H1 (cell line): ENCODE results near the gene PLEKHH2. TPM values are rescaled to one million over a fixed set of nuclear protein-coding genes. Genes with fewer than 3 reads are reported as not detected.

Experiments used
- CTCF ChIA-PET: fragments of 300-600 bp; sonication (Branson Sonifier 250); formaldehyde crosslinking; loops from one replicate; lab custom pipeline; 2021; ENCODE audit not compliant: partially characterized antibody; lab: Charles Lee
- POLR2A ChIA-PET: fragments of 300-600 bp; sonication (Branson Sonifier 250); formaldehyde crosslinking; loops from one replicate; lab custom pipeline; 2021; ENCODE audit warnings: inconsistent platforms; ENCODE audit not compliant: partially characterized antibody; lab: Charles Lee
- DNase-seq, 2 experiments: peaks; one replicate each; pipeline versions ENCODE4 v3.0.0 to v3.0.0-alpha.2; 2010 to 2022; ENCODE audit warnings: low spot score in 2 of 2, low read depth in 1 of 2, mixed read lengths in 1 of 2
- FAIRE-seq: peaks from 2 replicates; lab custom pipeline; 2011; peaks lifted over from hg19 to GRCh38; lab: Jason Lieb, UNC
- H2AFZ ChIP-seq: 2 replicates; pipeline ENCODE4 v1.8.1; 2012; ENCODE audit warnings: low read length, inconsistent platforms
- H2AK5ac ChIP-seq: 2 replicates; pipeline ENCODE4 v1.6.1; 2013; ENCODE audit warnings: low read depth, low read length
- H2BK120ac ChIP-seq: replicated peaks from 2 replicates; pipeline ENCODE3; 2013; ENCODE audit warnings: low read depth, low read length, inconsistent platforms
- H2BK12ac ChIP-seq: 2 replicates; pipeline ENCODE4 v1.6.1; 2013; ENCODE audit warnings: low read depth, low read length
- H2BK15ac ChIP-seq: 2 replicates; pipeline ENCODE4 v1.6.1; 2013; ENCODE audit warnings: low read length
- H2BK20ac ChIP-seq: 2 replicates; pipeline ENCODE4 v1.6.1; 2013; ENCODE audit warnings: low read length
- H2BK5ac ChIP-seq: 2 replicates; pipeline ENCODE4 v1.6.1; 2013; ENCODE audit warnings: low read depth, low read length
- H3K14ac ChIP-seq: 2 replicates; pipeline ENCODE4 v1.6.1; 2013; ENCODE audit warnings: inconsistent platforms; ENCODE audit not compliant: insufficient read length
- H3K18ac ChIP-seq: 2 replicates; pipeline ENCODE4 v1.6.1; 2013; ENCODE audit warnings: low read length; ENCODE audit errors: extremely low read depth
- H3K23ac ChIP-seq: 2 replicates; pipeline ENCODE4 v1.6.1; 2013; ENCODE audit warnings: inconsistent platforms; ENCODE audit not compliant: insufficient read length
- H3K23me2 ChIP-seq: 2 replicates; pipeline ENCODE4 v1.6.1; 2013; ENCODE audit warnings: low read depth, low read length
- H3K27ac ChIP-seq: 2 replicates; pipeline ENCODE4 v1.6.1; 2011; ENCODE audit warnings: low read depth, low read length, inconsistent platforms
- H3K27me3 ChIP-seq, 4 experiments: replicated peaks in 1 of 4; 1 replicate in 1 of 4; 2 replicates in 3 of 4; pipeline versions ENCODE4 v1.6.1 to v1.8.1; 2011 to 2013; ENCODE audit warnings: low read length in 3 of 4, mild to moderate bottlenecking in 3 of 4, inconsistent platforms in 2 of 4, mixed read lengths in 2 of 4, moderate library complexity in 1 of 4; ENCODE audit not compliant: control insufficient read depth in 3 of 4, insufficient read depth in 3 of 4; ENCODE audit errors: extremely low read depth in 1 of 4
- H3K36me3 ChIP-seq, 4 experiments: 2 replicates each; pipeline versions ENCODE4 v1.6.1 to v1.8.1; 2011 to 2013; ENCODE audit warnings: mild to moderate bottlenecking in 4 of 4, low read length in 3 of 4, moderate library complexity in 2 of 4, control low read depth in 1 of 4, inconsistent platforms in 1 of 4; ENCODE audit not compliant: insufficient read depth in 4 of 4, control insufficient read depth in 2 of 4
- H3K4ac ChIP-seq: replicated peaks from 2 replicates; pipeline ENCODE3; 2013; ENCODE audit warnings: low read length, low read depth, mixed read lengths, inconsistent platforms; ENCODE audit not compliant: insufficient read length
- H3K4me1 ChIP-seq, 4 experiments: replicated peaks in 1 of 4; 1 replicate in 1 of 4; 2 replicates in 3 of 4; pipeline versions ENCODE4 v1.6.1 to v1.8.1; 2011 to 2013; ENCODE audit warnings: low read length in 3 of 4, inconsistent platforms in 2 of 4, mixed read lengths in 1 of 4; ENCODE audit not compliant: insufficient read depth in 4 of 4, control insufficient read depth in 3 of 4
- H3K4me2 ChIP-seq, 2 experiments: 2 replicates each; pipeline versions ENCODE4 v1.6.1 to v1.8.1; 2011 to 2013; ENCODE audit warnings: low read depth in 2 of 2, low read length in 2 of 2, control low read depth in 1 of 2, inconsistent platforms in 1 of 2, mild to moderate bottlenecking in 1 of 2; ENCODE audit not compliant: insufficient read depth in 1 of 2
- H3K4me3 ChIP-seq, 4 experiments: fragments of 200-600, 300-600 bp in 1 of 4; sonication (generic), shearing (Covaris generic), sonication (Bioruptor Twin) in 1 of 4; 2 replicates each; pipeline versions ENCODE4 v1.5.1 to v1.8.1; 2011 to 2016; ENCODE audit warnings: low read length in 4 of 4, low read depth in 3 of 4, control low read depth in 2 of 4, inconsistent platforms in 2 of 4, mild to moderate bottlenecking in 2 of 4, mixed read lengths in 1 of 4, moderate library complexity in 1 of 4; ENCODE audit not compliant: insufficient read depth in 2 of 4; ENCODE audit errors: extremely low read depth in 1 of 4
- H3K56ac ChIP-seq: replicated peaks from 2 replicates; pipeline ENCODE3; 2013; ENCODE audit warnings: low read depth, mild to moderate bottlenecking, mixed read lengths, low read length, inconsistent platforms; ENCODE audit not compliant: insufficient read length
- H3K79me1 ChIP-seq: 2 replicates; pipeline ENCODE4 v1.6.1; 2013; ENCODE audit warnings: low read depth, low read length, control low read depth
- H3K79me2 ChIP-seq, 2 experiments: 2 replicates each; pipeline versions ENCODE4 v1.6.1 to v1.8.1; 2012 to 2013; ENCODE audit warnings: low read length in 2 of 2, mild to moderate bottlenecking in 2 of 2, inconsistent platforms in 1 of 2; ENCODE audit not compliant: insufficient read depth in 2 of 2, control insufficient read depth in 1 of 2
- H3K9ac ChIP-seq, 4 experiments: replicated peaks in 1 of 4; 1 replicate in 1 of 4; 2 replicates in 3 of 4; pipeline versions ENCODE4 v1.6.1 to v1.8.1; 2011 to 2013; ENCODE audit warnings: low read depth in 3 of 4, low read length in 3 of 4, control low read depth in 2 of 4, mild to moderate bottlenecking in 2 of 4, moderate library complexity in 2 of 4, inconsistent platforms in 1 of 4; ENCODE audit errors: extremely low read depth in 1 of 4
- H3K9me3 ChIP-seq, 2 experiments: 2 replicates each; pipeline versions ENCODE4 v1.6.1 to v1.8.1; 2012 to 2013; ENCODE audit warnings: mild to moderate bottlenecking in 2 of 2, moderate library complexity in 2 of 2, control low read depth in 1 of 2, inconsistent platforms in 1 of 2, low read depth in 1 of 2, low read length in 1 of 2, mixed read lengths in 1 of 2; ENCODE audit not compliant: insufficient read depth in 2 of 2
- H4K20me1 ChIP-seq, 2 experiments: replicated peaks in 1 of 2; 2 replicates each; pipeline versions ENCODE3 to v1.8.1; 2011 to 2013; ENCODE audit warnings: inconsistent platforms in 2 of 2, low read length in 2 of 2, mild to moderate bottlenecking in 1 of 2; ENCODE audit not compliant: insufficient read depth in 2 of 2, control insufficient read depth in 1 of 2
- H4K5ac ChIP-seq: 2 replicates; pipeline ENCODE4 v1.6.1; 2013; ENCODE audit warnings: low read length, low read depth, mixed read lengths, inconsistent platforms; ENCODE audit not compliant: insufficient read length
- H4K8ac ChIP-seq: 2 replicates; pipeline ENCODE4 v1.8.0; 2013; ENCODE audit warnings: mild to moderate bottlenecking, moderate library complexity, low read length, inconsistent platforms; ENCODE audit not compliant: insufficient read depth; ENCODE audit errors: extremely low read depth
- H4K91ac ChIP-seq: replicated peaks from 2 replicates; pipeline ENCODE3; 2013; ENCODE audit warnings: low read length, mixed read lengths, inconsistent platforms; ENCODE audit not compliant: insufficient read length
- GABPA ChIP-seq: IDR thresholded peaks from 2 replicates; pipeline ENCODE4 v1.6.1; 2011; ENCODE audit warnings: mild to moderate bottlenecking, low read length, moderate library complexity, borderline replicate concordance; ENCODE audit not compliant: insufficient read depth
- RNF2 ChIP-seq: fragments of 200-900, 300-1000 bp; sonication (generic); IDR thresholded peaks from 2 replicates; pipeline ENCODE4 v1.7.1; 2016; ENCODE audit warnings: borderline replicate concordance, low read depth, mild to moderate bottlenecking, antibody characterized with exemption, low read length; ENCODE audit not compliant: poor library complexity, severe bottlenecking; ENCODE audit errors: missing control alignments
- RXRA ChIP-seq: IDR thresholded peaks from 2 replicates; pipeline ENCODE4 v1.6.1; 2011; ENCODE audit warnings: low read depth, mild to moderate bottlenecking, low read length, moderate library complexity; ENCODE audit not compliant: insufficient read depth
- TAF1 ChIP-seq: IDR thresholded peaks from 2 replicates; pipeline ENCODE4 v1.6.1; 2011; ENCODE audit warnings: mild to moderate bottlenecking, low read depth, low read length
- YY1 ChIP-seq: IDR thresholded peaks from 2 replicates; pipeline ENCODE4 v1.6.1; 2011; ENCODE audit warnings: low read depth, mild to moderate bottlenecking, low read length
- WGBS, 2 experiments: shearing (Covaris generic) in 1 of 2; methylation state at CpG; one replicate each; pipeline versions ENCODE4 v1.1.6 to v1.1.7; 2013 to 2015; ENCODE audit warnings: low lambda C conversion rate in 2 of 2, mixed read lengths in 2 of 2, inconsistent platforms in 1 of 2, low coverage in 1 of 2, missing lambda C conversion rate in 1 of 2; ENCODE audit not compliant: insufficient replicate concordance in 2 of 2, insufficient coverage in 1 of 2, insufficient read length in 1 of 2; ENCODE audit errors: extremely low coverage in 1 of 2, missing lambda C conversion rate in 1 of 2; 5-methylcytosine and 5-hydroxymethylcytosine counted together
- polyA plus RNA-seq, 7 experiments: library from polyadenylated mRNA; depleted of rRNA in 3 of 7; stranded (reverse) in 5 of 7; unstranded in 2 of 7; fragments of >200 nt in 5 of 7; fragments of 200-250 nt in 2 of 7; gene quantifications; 1 replicate in 5 of 7; 2 replicates in 1 of 7; 4 replicates in 1 of 7; pipeline versions ENCODE4 v1.2.1 to v1.2.3, GENCODE V29; 2011 to 2013; ENCODE audit warnings: missing spikeins in 2 of 7, mixed read lengths in 2 of 7
- total RNA-seq: library from RNA; stranded (reverse); fragmentation: NEBNext Ultra II Directional; extraction: Animal tissue kit (Norgen Biotek cat#: 25700); gene quantifications from 2 replicates; pipeline ENCODE4 v1.2.1, GENCODE V29; 2021

Gene PLEKHH2
- total and polyA plus RNA-seq, 2 of the 8 experiments (the other 6 are each of a cell fraction or from before 2014, with no cell fraction given), result 2.2 to 5.0 TPM

DNA sequence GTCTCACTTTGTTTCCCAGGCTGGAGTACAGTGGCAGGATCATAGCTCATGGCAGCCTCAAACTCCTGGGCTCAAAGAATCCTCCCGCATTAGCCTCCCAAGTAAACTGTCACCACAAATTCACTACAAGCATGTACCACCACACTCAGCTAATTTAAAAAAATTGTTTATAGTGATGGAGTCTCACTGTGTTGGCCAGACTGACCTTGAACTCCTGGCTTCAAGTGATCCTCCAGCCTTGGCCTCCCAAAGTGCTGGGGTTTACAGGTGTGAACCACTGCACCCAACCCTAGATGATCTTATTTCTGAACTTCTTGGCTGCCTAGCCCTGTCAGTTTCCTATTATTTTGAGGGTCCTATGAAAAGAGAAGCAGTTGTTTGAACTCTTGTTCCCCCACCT, 151.6 kb downstream of the PLEKHH2 start:
- Histone ChIP-seq H2BK120ac (no peak overlapping the region), H3K9ac (no peak overlapping the region), H3K79me2 (no peaks in the 10 kb centered on the region), H3K27me3 (no peaks in the 10 kb centered on the region), H2BK15ac (no peak overlapping the region), H3K23me2 (no peaks in the 10 kb centered on the region), H3K36me3 (no peaks in the 10 kb centered on the region; a peak in 1 of 8 replicates), H3K23ac (no peak overlapping the region), H3K9me3 (no peaks in the 10 kb centered on the region), H3K14ac (no peak overlapping the region), H3K4ac (no peak overlapping the region), H2BK5ac (no peak overlapping the region), H4K20me1 (no peaks in the 10 kb centered on the region), H2BK12ac (no peak overlapping the region), H2AFZ (no peak overlapping the region), H3K56ac (no peak overlapping the region), H2BK20ac (no peak overlapping the region), H4K8ac (no peak overlapping the region)
- POLR2A ChIA-PET, result no interaction called here
- CTCF ChIA-PET, result interaction anchor here (0.6 to 1.3 kb wide), 5 partner anchors 10 to 443 kb away, joined by 3 to 4 read pairs (median 3); no protein-coding TSS in a partner anchor
- TF ChIP-seq GABPA, result no peak
- no peak for TF ChIP-seq RXRA
- TF ChIP-seq YY1, result no peak
- no peak for TF ChIP-seq RNF2
- no peak for TF ChIP-seq TAF1
- TF ChIP-seq, all 59 proteins: peak for 0
- Histone ChIP-seq H3K4me2 (no peak overlapping the region), H3K79me1 (no peaks in the 10 kb centered on the region), H3K4me1 (no peaks in the 10 kb centered on the region), H4K5ac (no peak overlapping the region), H3K4me3 (no peak overlapping the region), H2AK5ac (no peak overlapping the region), H4K91ac (no peak overlapping the region), H3K27ac (no peak overlapping the region), H3K18ac (no peak overlapping the region)
- DNase-seq (no peak), FAIRE-seq (no peak)
- WGBS, 2 experiments, result 82% methylated on average over 1 of the region's 1 CpG; no CpG with 5 or more reads in 1 of the 2 experiments
